Hematopoietic multipotent progenitor cell treated with erythropoietin and hydrocortisone succinate and interleukin-3 and kit ligand, for 8 days (in vitro differentiated cells): ENCODE measurements around the gene EGFLAM.
"Not testable (repeated sequence)": the region's sequence is repeated elsewhere in the genome, so short reads cannot be mapped to it uniquely, and the experiment has no call there.

ENCODE experiments used
- DNase-seq: peaks from one replicate; pipeline ENCODE4 v3.0.0-alpha.2; 2015

Gene EGFLAM

GRCh38 chr5:38331831-38332230 is 73.5 kb downstream of the EGFLAM start:
- DNase-seq, result no peak

- DNase-seq, result not testable (repeated sequence)
These were observed 74.8 kb downstream of the EGFLAM start for GRCh38 chr5:38333181-38333580.

GRCh38 chr5:38338455-38338854 is 80.1 kb downstream of the EGFLAM start:
- no peak for DNase-seq

- DNase-seq, result no peak
These were observed 81.1 kb downstream of the EGFLAM start for GRCh38 chr5:38339446-38339845.

- DNase-seq, result no peak
These were observed 82.7 kb downstream of the EGFLAM start for GRCh38 chr5:38341056-38341455.

GRCh38 chr5:38341641-38342040 is 83.3 kb downstream of the EGFLAM start:
- DNase-seq, result no peak

- no peak for DNase-seq
These were observed 83.9 kb downstream of the EGFLAM start for GRCh38 chr5:38342261-38342660.

- no peak for DNase-seq
These were observed 86.5 kb downstream of the EGFLAM start for GRCh38 chr5:38344891-38345290.

- no peak for DNase-seq
These were observed 88.2 kb downstream of the EGFLAM start for GRCh38 chr5:38346593-38346992.

- no peak for DNase-seq
These were observed 88.8 kb downstream of the EGFLAM start for GRCh38 chr5:38347040-38347763.

GRCh38 chr5:38347896-38348295 is 89.5 kb downstream of the EGFLAM start:
- no peak for DNase-seq

- no peak for DNase-seq
These were observed 102.1 kb downstream of the EGFLAM start for GRCh38 chr5:38360323-38361061.

- DNase-seq, result no peak
These were observed 104.4 kb downstream of the EGFLAM start for GRCh38 chr5:38362713-38363112.

GRCh38 chr5:38364825-38365224 is 106.5 kb downstream of the EGFLAM start:
- no peak for DNase-seq

GRCh38 chr5:38367410-38367809 is 109.1 kb downstream of the EGFLAM start:
- DNase-seq, result no peak

- DNase-seq, result no peak
These were observed 109.6 kb downstream of the EGFLAM start for GRCh38 chr5:38367966-38368365.

GRCh38 chr5:38369692-38370091 is 111.3 kb downstream of the EGFLAM start:
- DNase-seq, result no peak

GRCh38 chr5:38370358-38371100 is 112.2 kb downstream of the EGFLAM start:
- no peak for DNase-seq

- no peak for DNase-seq
These were observed 113.2 kb downstream of the EGFLAM start for GRCh38 chr5:38371596-38371995.

GRCh38 chr5:38373743-38374142 is 115.4 kb downstream of the EGFLAM start:
- no peak for DNase-seq

GRCh38 chr5:38375423-38375822 is 117.1 kb downstream of the EGFLAM start:
- DNase-seq, result no peak

- DNase-seq, result no peak
These were observed 118.0 kb downstream of the EGFLAM start for GRCh38 chr5:38376404-38376803.

- no peak for DNase-seq
These were observed 120.2 kb downstream of the EGFLAM start for GRCh38 chr5:38378579-38378978.
